Measurements from ENCODE around the gene CHD3. TPM values are rescaled to one million over a fixed set of nuclear protein-coding genes. Genes with fewer than 3 reads are reported as not detected.

The CHD3 gene
- total and polyA plus RNA-seq, 4 donors: 60.9 to 112 (median 76.5) TPM

GRCh38 chr17:7932949-7933348 is 44.4 kb downstream of the CHD3 start:
- WGBS, 2 donors: 7 to 14% methylated on average over 16 of the region's 16 CpGs
- peaks cover 3 to 22% (median 16%) of the 10 kb centered on the region in 4 donors for H3K36me3 ChIP-seq (ENCODE audit: control insufficient read depth in 4 of 4, insufficient read depth in 4 of 4, low read length in 4 of 4)
- no peaks in the 10 kb centered on the region for H3K9me3 ChIP-seq (ENCODE audit: control insufficient read depth in 4 of 4, insufficient read depth in 3 of 4, low read length in 3 of 4)
- H3K27ac ChIP-seq (ENCODE audit: low read depth in 1 of 2, low read length in 1 of 2): peak overlapping the region in 1 of 2 donors; percentile 79
- H3K9ac ChIP-seq (ENCODE audit: insufficient read depth in 1 of 2, low read length in 2 of 2): peak overlapping the region; percentile 78 to 97
- TF ChIP-seq CTCF (IDR thresholded peaks at IDR 0.05; ENCODE audit: control extremely low read depth, extremely low read depth): no peak
- H3K4me1 ChIP-seq (ENCODE audit: control insufficient read depth in 5 of 5, insufficient read depth in 5 of 5, low read length in 5 of 5): peaks cover 3 to 34% (median 7%) of the 10 kb centered on the region in 5 donors
- H3K27me3 ChIP-seq (ENCODE audit: control insufficient read depth in 3 of 3, insufficient read depth in 3 of 3, low read length in 2 of 3): no peaks in the 10 kb centered on the region
- H3K4me3 ChIP-seq: peak overlapping the region; percentile 59
- ATAC-seq (ENCODE audit: insufficient read depth, low FRiP score) (no peak), DNase-seq (peak in 2 of 3 donors; percentile 51 to 62)

GRCh38 chr17:7935859-7936258 is 47.3 kb downstream of the CHD3 start:
- ATAC-seq (ENCODE audit: insufficient read depth, low FRiP score) (no peak), DNase-seq (no peak)
- no peak for TF ChIP-seq CTCF (IDR thresholded peaks at IDR 0.05; ENCODE audit: control extremely low read depth, extremely low read depth)
- H3K27ac ChIP-seq (ENCODE audit: low read depth in 1 of 2, low read length in 1 of 2): no peak overlapping the region
- peaks cover 6 to 44% (median 32%) of the 10 kb centered on the region in 4 donors for H3K36me3 ChIP-seq (ENCODE audit: control insufficient read depth in 4 of 4, insufficient read depth in 4 of 4, low read length in 4 of 4)
- no peak overlapping the region for H3K4me3 ChIP-seq
- no peaks in the 10 kb centered on the region for H3K9me3 ChIP-seq (ENCODE audit: control insufficient read depth in 4 of 4, insufficient read depth in 3 of 4, low read length in 3 of 4)
- H3K4me1 ChIP-seq (ENCODE audit: control insufficient read depth in 5 of 5, insufficient read depth in 5 of 5, low read length in 5 of 5): peaks cover 3 to 26% (median 7%) of the 10 kb centered on the region in 5 donors
- H3K9ac ChIP-seq (ENCODE audit: insufficient read depth in 1 of 2, low read length in 2 of 2): no peak overlapping the region
- no peaks in the 10 kb centered on the region for H3K27me3 ChIP-seq (ENCODE audit: control insufficient read depth in 3 of 3, insufficient read depth in 3 of 3, low read length in 2 of 3)

GRCh38 chr17:7940034-7940433 is 51.4 kb downstream of the CHD3 start:
- TF ChIP-seq CTCF (IDR thresholded peaks at IDR 0.05; ENCODE audit: control extremely low read depth, extremely low read depth): no peak
- Histone ChIP-seq H3K4me1 (ENCODE audit: control insufficient read depth in 5 of 5, insufficient read depth in 5 of 5, low read length in 5 of 5) (no peaks in the 10 kb centered on the region), H3K27me3 (ENCODE audit: control insufficient read depth in 3 of 3, insufficient read depth in 3 of 3, low read length in 2 of 3) (no peaks in the 10 kb centered on the region), H3K9ac (ENCODE audit: insufficient read depth in 1 of 2, low read length in 2 of 2) (no peak overlapping the region), H3K9me3 (ENCODE audit: control insufficient read depth in 4 of 4, insufficient read depth in 3 of 4, low read length in 3 of 4) (no peaks in the 10 kb centered on the region), H3K36me3 (ENCODE audit: control insufficient read depth in 4 of 4, insufficient read depth in 4 of 4, low read length in 4 of 4) (peaks cover 24 to 67% (median 46%) of the 10 kb centered on the region in 4 donors), H3K4me3 (no peak overlapping the region), H3K27ac (ENCODE audit: low read depth in 1 of 2, low read length in 1 of 2) (no peak overlapping the region)
- 96 to 97% methylated on average over 4 of the region's 4 CpGs for WGBS, 2 donors
- ATAC-seq (ENCODE audit: insufficient read depth, low FRiP score) (no peak), DNase-seq (no peak)

- no peak for TF ChIP-seq CTCF (IDR thresholded peaks at IDR 0.05; ENCODE audit: control extremely low read depth, extremely low read depth)
- Histone ChIP-seq H3K27me3 (ENCODE audit: control insufficient read depth in 3 of 3, insufficient read depth in 3 of 3, low read length in 2 of 3) (no peaks in the 10 kb centered on the region), H3K4me1 (ENCODE audit: control insufficient read depth in 5 of 5, insufficient read depth in 5 of 5, low read length in 5 of 5) (no peaks in the 10 kb centered on the region), H3K27ac (ENCODE audit: low read depth in 1 of 2, low read length in 1 of 2) (no peak overlapping the region), H3K9ac (ENCODE audit: insufficient read depth in 1 of 2, low read length in 2 of 2) (no peak overlapping the region), H3K4me3 (no peak overlapping the region), H3K9me3 (ENCODE audit: control insufficient read depth in 4 of 4, insufficient read depth in 3 of 4, low read length in 3 of 4) (no peaks in the 10 kb centered on the region), H3K36me3 (ENCODE audit: control insufficient read depth in 4 of 4, insufficient read depth in 4 of 4, low read length in 4 of 4) (peaks cover 24 to 63% (median 47%) of the 10 kb centered on the region in 4 donors)
- ATAC-seq (ENCODE audit: insufficient read depth, low FRiP score) (no peak), DNase-seq (no peak)
- 95 to 97% methylated on average over 6 of the region's 6 CpGs for WGBS, 2 donors
Observed at GRCh38 chr17:7940743-7941142, 52.2 kb downstream of the CHD3 start.

Data from lung (tissue), 12 donors.